Right lobe of liver (tissue), 4 donors: ENCODE measurements around the gene AQP10.

Experiments
- CTCF ChIP-seq, 4 donors: fragments of 200-600 bp in 3 of 4; fragments of 450-650 bp in 1 of 4; IDR thresholded peaks; one replicate each; pipeline versions ENCODE4 v1.5.1 to v1.8.0; 2016 to 2022; ENCODE audit warnings: antibody characterized with exemption in 4 of 4, mild to moderate bottlenecking in 2 of 4
- POLR2A ChIP-seq: fragments of 450-650 bp; IDR thresholded peaks from one replicate; pipeline ENCODE4 v1.6.1; 2017; ENCODE audit warnings: antibody characterized with exemption, mild to moderate bottlenecking
- donor health status: DM: no; HTN: no; CAD: no.
- donor health status: DM: no; HTN: no; CAD: no.
- donor health status: DM: no; HTN: yes; CAD: no.

- TF ChIP-seq CTCF (IDR thresholded peaks at IDR 0.05) (no peak), POLR2A (no peak)
Observed at GRCh38 chr1:154342132-154342531, 21.2 kb downstream of the AQP10 start.
